Stimulated activated CD4-positive, alpha-beta T cell treated with anti-CD3 and anti-CD28 coated beads, TNF-alpha, amount 100 ng/mL, for 4 hours (primary cell): ENCODE results near the gene ERO1A.
"Not testable (repeated sequence)": the region's sequence is repeated elsewhere in the genome, so short reads cannot be mapped to it uniquely, and the experiment has no call there.

Source experiments
- DNase-seq, 3 experiments: peaks; one replicate each; pipeline ENCODE4 v3.0.0-alpha.2; 2020; ENCODE audit warnings: low read depth in 3 of 3

Gene ERO1A, protein sequence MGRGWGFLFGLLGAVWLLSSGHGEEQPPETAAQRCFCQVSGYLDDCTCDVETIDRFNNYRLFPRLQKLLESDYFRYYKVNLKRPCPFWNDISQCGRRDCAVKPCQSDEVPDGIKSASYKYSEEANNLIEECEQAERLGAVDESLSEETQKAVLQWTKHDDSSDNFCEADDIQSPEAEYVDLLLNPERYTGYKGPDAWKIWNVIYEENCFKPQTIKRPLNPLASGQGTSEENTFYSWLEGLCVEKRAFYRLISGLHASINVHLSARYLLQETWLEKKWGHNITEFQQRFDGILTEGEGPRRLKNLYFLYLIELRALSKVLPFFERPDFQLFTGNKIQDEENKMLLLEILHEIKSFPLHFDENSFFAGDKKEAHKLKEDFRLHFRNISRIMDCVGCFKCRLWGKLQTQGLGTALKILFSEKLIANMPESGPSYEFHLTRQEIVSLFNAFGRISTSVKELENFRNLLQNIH

DNA sequence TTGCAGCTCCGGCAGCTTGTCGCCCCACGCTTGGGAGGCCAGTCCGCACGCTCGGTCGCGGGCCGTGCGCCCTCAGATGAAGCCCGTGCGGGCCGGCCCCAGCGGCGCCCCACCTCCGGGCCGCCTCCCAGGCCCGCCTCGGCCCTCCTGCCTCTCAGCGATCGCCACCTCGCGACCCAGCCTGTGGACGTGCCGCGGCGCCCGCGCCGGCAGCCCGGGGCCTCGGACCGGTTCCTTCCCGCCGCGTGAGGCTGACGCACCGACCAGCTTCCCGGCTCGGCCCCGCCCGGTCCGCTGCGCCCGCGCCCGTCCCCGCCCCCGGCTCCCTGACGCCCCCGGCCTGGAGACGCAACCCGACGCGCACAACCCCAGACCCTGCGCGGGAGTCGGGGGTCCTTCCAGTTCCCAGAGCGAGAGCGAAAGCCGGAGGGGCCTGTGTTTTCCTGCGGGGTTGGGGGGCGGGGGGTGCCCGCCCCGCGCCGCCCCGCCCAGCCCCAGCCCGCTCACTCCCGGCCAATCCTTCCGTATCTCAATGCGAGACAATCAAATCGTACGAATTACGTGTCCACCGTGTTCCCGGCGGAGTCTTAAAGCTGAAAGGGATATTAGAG, at the start of gene ERO1A:
Gene ERO1A (minus strand): TSS at position 78 of the 611 bp plus-strand sequence. CDS start 77 bp downstream, at position 1.
- DNase-seq: peak; percentile 39 to 56 (median 52)

DNA sequence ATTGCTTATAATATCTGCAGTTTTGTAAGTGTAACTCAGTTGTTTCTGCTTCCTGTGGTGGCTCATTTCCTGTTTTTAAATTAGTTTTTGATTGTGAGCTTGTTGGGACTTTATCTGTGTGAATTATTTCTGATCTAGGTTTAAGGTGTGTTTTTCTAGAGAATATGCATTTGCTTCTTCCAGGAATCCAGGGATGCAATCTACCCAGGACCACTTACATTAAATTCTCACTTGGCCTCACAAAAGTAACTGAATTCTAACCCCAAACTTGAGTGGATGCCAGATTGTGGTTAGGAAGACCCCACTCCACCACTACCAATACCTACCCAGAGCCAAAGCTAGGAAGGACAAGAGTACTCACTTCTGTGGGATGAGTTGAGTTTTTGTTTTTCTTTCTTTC, 46.5 kb upstream of the ERO1A start:
- DNase-seq: no peak

GRCh38 chr14:52740751-52741150, 45.4 kb upstream of the ERO1A start:
- no peak for DNase-seq

DNA sequence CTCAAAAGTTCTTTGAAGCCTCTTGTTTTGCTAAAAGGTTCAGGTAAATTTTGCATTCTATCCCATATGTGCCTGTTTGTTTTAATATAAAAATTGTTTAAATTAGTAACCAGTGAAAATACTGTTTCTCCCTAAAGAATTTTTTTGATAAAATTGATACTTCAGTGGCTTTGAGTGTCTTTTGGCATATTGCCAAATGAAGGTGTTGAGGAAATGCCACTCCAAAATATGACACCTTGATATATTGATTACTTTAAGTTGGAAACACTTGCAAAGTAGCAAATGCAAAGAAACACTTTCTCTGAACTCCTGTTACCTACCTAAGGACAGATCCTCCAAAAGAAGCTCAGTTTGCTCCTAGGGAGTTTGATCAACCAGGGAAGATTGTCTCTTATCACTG, 43.1 kb upstream of the ERO1A start:
- DNase-seq: no peak

DNA sequence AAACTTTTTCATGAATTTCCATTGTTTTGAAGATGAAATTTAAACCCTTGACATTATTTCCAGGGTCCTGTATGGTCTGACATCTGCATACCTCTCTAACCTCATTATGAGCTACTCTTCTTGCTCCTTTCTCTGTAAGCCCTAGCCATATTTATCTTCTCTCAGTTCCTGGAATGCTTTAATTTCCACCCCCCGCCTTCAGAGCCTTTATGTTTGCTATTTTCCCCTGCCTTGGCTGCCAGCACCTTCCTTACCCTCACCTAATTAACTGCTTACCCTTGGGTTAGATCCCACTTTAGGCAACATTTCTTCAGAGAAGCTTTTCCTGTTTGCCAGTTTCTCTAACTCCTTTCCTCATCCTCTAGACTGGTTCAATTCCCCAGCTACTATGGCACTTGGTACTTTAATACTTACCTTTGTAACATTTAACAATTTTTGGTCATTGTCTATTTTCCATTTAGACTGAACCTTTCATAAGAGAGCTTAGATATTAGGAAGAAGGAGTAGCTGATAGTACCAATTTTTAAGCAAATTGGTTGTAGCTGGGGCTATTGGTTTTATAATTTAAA, 40.6 kb upstream of the ERO1A start:
- no peak for DNase-seq

GRCh38 chr14:52733824-52734223, 38.5 kb upstream of the ERO1A start:
- no peak for DNase-seq

DNA sequence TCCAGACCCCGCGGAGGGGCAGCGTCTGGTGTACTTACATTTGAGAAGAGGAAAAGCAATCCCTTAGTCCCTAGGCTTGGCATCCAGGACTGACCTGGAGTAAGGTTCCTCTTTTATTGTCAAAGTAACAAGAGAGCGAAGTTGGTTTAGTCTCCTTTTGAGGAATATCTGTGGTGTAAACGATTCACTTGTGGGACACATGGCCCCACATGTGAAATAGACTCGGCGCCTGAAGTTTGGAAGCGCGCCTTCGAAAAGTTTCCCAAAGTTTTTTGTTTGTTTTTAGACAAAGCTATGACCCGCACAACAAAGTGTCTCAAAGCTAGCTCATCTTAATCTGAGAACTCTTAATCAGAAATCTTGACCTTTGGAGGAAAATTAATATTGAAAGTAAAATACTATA, 35.4 kb upstream of the ERO1A start:
- no peak for DNase-seq

DNA sequence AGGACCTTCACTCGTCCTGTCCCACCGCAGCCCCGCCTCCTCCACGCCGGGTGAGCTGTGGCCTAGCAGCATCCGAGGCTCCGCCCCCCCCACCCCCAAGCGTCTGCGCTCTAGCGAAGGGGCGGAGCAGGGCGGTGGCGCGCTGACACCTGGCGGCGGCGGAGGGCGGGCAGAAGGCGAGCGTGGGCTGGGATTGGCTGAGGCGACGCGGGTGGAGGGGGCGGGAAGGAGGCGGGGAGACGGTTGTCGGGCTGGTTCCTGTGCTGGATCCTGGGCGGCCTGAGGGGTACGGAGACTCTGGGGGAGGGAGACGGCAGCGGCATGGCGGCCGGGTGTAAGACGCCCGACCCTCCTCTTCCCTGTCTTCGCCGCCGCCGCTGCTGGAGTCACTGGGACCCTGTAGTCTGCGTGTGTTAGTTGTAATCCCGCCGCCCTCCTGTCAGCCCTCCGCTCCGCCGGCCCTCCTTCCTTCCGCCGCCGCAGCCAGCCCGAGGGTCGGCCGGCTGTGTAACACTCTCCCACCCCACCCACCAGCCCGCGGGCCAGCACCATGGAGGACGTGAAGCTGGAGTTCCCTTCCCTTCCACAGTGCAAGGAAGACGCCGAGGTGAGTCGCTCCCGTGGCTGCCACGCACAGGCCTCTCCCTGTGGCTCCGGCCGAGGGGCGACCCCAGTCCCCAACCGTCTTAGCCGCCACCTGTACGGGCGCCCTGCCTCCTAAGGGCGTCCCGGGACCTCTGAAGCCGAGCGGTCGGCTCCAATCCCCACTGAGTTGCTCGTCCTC, 34.8 kb upstream of the ERO1A start, which contains the start of gene STYX:
Gene STYX (plus strand): TSS at position 242 of the 784 bp plus-strand sequence. CDS start 309 bp downstream, at position 551.
- DNase-seq: peak; percentile 98 to 99 (median 98)

- DNase-seq: no peak
These were observed 34.2 kb upstream of the ERO1A start for GRCh38 chr14:52729585-52729924.

DNA sequence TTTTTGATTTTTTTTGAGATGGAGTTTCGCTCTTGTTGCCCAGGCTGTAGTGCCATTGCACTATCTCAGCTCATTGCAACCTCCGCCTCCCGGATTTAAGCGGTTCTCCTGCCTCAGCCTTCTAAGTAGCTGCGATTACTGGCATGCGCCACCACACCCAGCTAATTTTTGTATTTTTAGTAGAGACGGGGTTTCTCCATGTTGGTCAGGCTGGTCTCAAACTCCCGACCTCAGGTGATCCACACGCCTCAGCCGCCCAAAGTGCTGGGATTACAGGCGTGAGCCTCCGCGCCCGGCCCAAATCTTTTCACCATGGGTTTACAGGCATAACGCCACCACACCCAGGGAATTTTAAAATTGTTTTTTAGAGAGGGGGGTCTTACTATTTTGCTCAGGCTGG, 33.7 kb upstream of the ERO1A start:
- not testable (repeated sequence) for DNase-seq

GRCh38 chr14:52727509-52727908, 32.2 kb upstream of the ERO1A start:
- DNase-seq: not testable (repeated sequence)

DNA sequence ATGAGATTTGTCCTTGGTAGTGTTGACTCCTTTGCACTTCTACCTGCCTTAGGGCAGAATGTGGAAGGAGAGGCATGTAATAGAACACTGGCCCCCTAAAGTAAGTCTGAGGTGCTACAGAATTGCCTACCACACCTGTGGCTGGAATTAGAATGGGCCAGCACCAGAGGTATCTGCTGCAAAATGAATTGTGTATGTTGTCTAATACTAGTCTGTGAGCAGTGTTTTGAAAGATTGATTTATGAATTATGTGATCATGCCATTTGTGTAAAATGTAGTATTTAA, 28.9 kb upstream of the ERO1A start:
- no peak for DNase-seq

GRCh38 chr14:52723514-52724359, 28.4 kb upstream of the ERO1A start:
- no peak for DNase-seq

DNA sequence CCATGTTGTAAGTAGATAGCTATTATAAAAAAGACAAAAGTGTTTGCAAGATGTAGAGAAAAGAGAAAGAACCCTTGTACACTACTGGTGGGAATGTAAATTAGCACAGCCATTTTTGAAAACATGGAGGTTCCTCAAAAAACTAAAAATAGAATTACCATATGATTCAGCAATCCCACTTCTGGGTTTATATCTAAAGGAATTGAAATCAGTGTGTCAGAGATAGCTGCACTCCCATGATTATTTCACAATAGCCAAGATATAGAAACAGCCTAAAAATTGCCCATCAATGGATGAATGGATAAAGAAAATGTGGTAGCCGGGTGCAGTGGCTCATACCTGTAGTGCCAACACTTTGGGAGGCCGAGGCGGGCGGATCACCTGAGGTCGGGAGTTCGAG, 20.8 kb upstream of the ERO1A start:
- DNase-seq: no peak

GRCh38 chr14:52711666-52712065, 16.3 kb upstream of the ERO1A start:
- no peak for DNase-seq

- DNase-seq: peak; percentile 90 to 95 (median 91)
These were observed 11.7 kb upstream of the ERO1A start, which contains the start of gene PSMC6 for GRCh38 chr14:52706724-52707706. TSS of gene PSMC6 (plus strand) at chr14:52707200. CDS start at chr14:52707220, 20 bp downstream.

DNA sequence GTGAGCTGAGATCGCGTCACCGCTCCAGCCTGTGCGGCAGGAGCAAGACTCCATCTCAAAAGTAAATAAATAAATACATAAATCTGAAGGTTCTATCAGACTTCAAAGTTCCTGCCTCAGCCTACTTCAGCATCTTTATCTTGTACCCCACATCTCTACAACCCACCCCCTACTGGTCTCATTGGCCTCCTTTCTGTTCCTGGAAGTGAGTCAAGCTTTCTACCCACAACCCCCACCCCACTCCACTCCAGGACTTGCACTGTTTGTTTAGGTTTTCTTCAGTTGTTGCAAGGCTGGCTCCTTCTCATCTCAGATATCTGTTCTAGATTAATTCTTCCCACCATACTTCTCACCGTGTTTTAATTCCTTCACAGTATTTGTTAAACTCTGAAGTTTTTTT, 10.9 kb upstream of the ERO1A start:
- DNase-seq: peak in 1 of 3 experiments; percentile 15

- no peak for DNase-seq
These were observed 8.3 kb upstream of the ERO1A start for GRCh38 chr14:52703664-52704063.

DNA sequence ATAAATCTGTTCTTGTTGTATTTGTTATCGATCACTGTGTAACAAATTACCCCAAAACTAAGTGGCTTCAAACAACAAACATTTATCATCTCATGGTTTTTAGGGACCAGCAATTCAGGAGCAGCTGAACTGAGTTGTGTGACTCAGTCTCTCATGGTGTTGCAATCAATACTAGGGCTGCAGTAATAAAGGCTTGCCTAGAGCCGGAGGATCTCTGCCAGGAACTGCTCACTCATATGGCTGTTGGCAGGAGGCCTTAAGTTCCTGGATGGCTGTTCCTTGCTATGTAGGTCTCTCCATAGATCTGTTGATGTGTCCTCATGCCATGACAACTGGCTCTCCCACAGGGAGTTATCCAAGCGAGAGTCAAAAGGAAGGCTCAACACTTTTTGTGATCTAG, 7.9 kb upstream of the ERO1A start:
- DNase-seq: no peak

DNA sequence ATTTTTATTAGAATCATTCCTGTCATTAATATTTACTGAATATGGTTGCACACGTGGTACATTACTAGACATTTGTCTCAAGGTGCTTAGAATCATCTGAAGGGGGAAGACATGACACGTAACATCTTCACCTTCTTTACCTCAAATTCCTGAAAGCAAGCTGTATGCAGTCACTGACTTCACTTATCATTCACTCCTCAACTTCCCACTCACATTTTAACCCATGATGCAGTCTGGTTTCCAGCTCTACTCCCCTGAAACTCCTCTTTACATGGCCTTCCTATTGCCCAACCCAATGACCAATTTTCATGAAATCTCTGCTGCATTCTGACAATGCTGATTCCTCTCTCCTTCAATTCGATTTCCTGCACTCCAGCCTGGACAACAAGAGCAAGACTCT, 5.9 kb upstream of the ERO1A start:
- DNase-seq: no peak
